GM18526 (cell line): Measurements from ENCODE around the gene RENBP.

ENCODE experiments used
- POLR2A ChIP-seq: IDR thresholded peaks from 3 replicates; pipeline ENCODE4 v1.6.1; 2011; ENCODE audit not compliant: insufficient read length; ENCODE audit errors: extremely low read depth

RENBP gene

DNA sequence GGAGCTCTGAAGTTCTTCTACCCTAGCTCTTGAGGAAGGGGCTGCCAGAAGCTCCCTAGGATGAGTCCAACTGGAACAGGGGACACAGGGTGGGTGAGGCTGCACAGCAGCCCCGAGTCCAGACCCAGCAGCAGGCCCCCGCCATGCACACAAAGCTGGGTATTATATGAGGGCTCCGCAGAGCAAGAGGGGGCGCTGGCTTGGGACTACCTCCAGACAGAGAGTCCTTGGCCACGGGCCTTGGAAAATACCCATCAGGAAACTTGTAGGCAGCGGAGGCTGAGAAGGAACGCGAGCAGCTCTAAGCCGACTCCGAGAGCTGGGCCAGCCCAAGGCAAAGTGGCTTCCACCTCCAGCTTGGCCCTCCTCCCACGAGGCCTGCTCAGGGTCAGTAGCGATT lies 19.1 kb upstream of the RENBP start:
- no peak for TF ChIP-seq POLR2A

DNA sequence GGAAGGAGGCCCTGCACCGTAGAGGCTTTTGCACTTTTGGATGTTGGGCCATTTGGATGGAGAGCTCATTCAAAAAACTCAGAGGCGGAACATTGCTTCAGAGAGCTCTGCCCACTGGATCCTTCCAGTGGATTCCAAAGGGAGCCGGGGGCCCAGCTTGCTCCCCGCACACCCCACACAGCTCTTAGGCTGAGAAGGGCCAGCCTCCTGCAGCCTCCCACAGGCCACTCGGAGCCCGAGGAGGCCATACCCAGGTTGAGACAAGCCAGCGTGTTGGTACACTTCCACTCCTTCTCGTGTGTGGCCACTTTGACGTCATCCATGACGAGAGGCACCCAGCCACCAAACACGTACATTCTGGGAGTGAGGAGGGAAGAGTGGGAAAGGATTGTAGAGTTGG lies 16.8 kb upstream of the RENBP start:
- TF ChIP-seq POLR2A = no peak

DNA sequence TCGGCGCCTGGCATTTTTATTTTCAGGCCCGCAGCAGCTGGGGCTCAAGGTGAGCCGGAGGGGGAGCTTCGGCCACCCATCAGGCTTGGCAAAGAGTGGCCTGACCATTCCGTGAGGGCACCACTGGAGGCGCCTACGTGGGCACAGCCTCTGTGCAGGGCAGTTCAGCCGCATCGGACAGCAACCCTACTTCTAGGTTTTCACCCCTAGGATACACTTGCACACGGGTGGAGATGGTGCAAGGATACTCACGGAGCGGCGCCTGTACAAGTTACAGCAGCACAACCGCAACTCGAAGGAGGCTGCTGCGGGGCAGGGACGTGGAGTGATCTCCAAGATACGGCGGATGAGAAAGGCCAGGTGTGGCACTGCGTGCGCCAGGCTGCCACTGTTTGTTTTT lies 16.3 kb upstream of the RENBP start:
- TF ChIP-seq POLR2A = no peak

DNA sequence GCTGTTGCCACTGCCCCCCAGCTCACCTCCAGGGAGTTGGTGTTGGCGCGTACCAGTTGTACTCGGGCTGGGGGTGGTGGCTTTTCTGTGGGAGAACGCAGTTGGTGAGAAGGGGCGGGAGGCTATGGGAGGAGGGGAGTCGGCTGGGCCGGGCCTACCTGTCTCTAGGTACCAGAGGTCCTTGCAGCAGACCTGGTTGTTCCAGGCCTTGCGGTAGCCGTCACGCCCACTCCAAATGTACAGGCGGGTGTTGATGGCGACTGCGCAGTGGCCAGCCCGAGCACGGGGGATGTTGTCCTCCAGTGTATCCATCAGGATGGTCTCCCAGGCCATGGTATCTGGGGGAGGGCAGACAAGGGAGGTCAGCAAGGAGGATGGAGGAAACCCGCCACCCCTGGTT lies 15.6 kb upstream of the RENBP start:
- no peak for TF ChIP-seq POLR2A

DNA sequence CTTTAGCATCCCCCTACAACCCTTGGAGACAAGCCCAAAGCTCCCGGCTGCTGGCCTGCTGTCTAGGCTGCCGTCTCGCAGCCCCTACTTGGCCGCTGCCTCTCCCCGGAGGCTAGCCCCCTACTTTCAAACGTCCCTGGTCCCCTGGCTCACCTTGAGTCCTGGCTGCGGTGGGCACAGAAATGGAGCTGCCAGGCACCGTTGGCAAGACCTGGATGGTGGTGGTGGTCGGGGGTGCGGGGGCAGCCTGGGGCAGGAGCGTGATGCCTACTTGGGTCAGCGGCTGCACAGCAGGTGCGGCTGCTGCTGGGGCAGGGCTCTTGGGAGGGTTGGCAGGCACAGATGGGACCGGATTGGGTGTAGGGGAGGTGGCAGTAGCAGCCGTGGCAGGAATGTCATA lies 15.2 kb upstream of the RENBP start:
- no peak for TF ChIP-seq POLR2A

DNA sequence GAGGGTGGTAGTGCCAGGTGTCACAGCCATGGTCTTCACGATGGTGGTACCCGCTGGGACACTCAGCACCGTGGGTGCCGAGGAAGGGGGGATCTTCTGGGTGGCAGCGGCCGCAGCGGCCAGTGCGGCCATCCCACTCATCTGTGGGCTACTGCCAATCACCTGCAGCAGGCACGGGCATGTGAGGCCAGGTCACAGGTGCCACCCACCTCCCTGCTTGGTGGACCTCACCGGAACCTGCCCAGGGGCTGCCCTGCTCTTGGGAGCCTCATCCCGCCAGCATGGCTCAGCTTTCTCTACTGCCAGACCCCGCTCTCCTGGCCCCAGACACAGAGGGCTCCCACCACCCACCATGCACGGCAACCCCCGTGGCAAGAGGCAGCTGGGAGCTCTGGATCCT lies 14.2 kb upstream of the RENBP start:
- no peak for TF ChIP-seq POLR2A

DNA sequence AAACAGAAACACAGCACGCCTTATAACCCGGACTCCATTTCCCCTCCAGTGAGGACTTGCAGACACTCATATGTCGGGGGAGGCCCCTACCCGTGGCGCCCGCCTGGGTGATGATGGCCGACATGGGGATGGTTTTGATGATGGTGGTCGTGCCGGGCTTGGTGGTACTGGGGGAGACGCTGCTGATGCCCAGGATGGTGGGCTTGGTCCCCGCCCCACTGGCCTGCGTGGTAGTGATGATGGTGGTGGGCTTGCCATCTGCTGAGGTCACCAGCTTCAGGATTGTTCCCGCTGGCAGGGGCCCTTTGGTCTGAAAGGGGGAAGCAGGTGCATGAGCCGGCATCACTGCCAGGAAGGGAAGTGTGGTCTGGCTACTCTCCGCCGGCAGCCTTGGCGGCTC lies 12.8 kb upstream of the RENBP start:
- TF ChIP-seq POLR2A = no peak

DNA sequence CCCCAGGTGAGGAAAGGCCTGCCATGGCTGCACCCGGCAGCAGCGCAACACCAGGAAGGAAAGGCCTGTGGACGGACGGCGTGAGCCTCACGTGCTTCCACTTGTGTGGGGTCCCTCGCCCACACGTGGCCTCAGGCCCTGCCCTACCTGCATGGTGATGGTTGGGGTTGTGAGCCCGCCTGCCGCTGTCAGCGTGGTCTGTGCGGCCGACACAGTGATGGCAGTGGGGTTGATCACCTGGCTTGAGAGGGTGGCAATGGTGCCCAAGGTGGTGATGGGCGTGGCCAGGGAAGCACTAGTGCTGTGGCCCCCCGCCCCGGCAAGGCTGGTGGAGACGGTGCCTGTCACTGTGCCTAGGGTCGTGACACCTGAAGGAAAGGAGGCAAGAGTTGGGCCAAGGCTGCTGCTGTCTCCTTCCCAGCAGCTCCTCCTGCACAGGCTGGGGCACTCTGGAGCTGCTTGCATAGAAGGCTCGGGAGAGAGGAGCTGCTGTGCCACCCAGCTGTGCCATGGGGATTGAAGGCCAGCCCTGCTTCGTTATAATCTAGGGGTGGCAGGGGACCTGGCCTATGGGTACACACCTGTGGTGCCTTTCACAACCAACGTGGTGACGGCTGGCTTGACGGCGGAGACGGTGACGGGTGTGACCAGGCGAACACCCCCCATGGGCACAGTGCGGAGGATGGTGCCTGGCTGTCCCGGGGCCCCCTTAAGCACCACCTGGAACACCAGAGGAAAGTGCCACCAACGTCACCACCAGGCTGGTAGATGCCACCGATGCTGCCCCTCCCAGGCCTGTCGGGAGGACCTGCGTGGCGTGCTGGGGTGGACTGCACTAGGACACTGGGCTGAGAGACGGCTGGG lies 11.8 kb upstream of the RENBP start:
- no peak for TF ChIP-seq POLR2A

DNA sequence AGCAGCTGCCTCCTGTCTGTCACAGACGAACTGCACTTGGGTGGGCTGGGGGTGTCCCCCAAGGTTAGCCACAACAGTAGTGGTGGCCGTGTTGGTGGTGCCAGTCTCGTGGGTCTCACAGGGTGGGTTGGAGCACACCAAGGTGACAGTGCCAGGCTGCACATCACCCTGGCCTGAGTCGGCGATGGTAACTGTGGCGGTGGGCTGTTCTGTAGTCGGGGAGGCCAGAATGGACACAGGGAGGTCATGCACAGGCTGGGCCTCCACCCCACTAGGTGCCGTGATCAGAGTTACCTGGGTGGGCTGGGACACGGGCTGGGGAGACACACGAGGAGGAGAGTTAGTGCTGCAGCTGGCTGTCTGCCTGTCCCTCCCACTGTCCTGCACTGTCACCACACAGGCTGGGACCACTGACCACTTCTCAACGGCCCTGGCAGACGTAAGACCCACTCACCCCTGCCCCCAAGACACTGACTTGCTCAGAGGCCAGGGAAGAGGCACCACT lies 10.8 kb upstream of the RENBP start:
- TF ChIP-seq POLR2A = no peak

DNA sequence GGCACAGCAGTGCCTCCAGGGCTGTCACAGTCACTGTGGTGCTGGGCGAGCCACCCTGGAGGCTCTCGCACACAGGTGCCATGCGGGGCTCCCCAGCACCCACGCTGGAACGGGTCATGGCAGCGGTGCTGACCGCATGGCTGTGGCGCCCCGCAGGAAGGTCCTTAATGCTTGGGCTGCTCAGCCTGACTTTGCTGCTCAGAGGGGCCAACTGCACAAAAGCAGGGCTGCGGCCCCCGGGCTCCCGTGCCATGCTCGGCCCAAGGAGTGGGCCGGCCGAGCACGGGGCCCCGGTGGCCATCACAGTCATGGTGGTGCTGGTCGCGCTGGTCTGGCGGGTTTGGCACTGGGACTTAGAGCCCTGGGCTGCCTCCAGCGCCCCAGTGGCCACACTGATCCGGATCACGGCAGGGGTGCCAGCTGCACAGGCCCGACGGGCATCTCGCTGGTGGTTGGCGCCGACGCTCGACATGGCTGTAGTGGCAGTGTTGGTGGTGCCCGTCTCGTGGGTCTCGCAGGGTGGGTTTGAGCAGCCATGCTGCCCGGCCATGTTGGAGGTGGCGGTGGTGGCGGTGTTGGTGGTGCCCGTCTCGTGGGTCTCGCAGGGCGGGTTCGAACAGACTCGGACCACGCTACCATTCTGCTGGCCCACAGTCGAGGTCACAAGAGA lies 10.2 kb upstream of the RENBP start:
- TF ChIP-seq POLR2A = no peak

DNA sequence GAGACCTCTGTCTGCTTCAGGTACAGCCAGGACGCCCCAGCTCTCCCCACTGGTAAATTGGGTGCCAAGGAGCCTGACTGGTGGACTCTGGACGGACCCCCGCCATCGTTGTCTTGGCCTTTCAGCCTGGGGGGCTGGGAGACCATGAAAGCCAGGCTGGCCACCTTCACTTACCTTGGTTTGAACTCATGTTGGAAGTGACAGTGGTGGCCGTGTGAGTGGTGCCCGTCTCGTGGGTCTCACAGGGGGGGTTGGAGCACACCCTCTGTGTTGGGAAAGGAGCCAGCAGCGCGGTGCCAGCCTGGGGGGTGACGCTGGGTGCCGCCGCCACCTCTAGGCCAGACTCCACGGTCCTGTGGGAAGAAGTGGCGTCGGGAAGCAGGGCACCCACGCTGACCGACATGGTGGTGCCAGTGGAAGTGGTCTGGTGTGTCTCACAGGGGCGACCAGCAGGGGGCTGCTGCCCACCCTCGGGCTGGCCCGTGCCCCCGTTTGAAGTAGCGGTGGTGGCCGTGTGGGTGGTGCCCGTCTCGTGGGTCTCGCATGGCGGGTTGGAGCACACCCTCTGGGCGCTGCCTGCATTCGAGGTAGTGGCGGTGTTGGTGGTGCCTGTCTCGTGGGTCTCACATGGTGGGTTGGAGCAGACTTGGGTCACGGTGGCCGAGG lies 9.6 kb upstream of the RENBP start:
- no peak for TF ChIP-seq POLR2A

DNA sequence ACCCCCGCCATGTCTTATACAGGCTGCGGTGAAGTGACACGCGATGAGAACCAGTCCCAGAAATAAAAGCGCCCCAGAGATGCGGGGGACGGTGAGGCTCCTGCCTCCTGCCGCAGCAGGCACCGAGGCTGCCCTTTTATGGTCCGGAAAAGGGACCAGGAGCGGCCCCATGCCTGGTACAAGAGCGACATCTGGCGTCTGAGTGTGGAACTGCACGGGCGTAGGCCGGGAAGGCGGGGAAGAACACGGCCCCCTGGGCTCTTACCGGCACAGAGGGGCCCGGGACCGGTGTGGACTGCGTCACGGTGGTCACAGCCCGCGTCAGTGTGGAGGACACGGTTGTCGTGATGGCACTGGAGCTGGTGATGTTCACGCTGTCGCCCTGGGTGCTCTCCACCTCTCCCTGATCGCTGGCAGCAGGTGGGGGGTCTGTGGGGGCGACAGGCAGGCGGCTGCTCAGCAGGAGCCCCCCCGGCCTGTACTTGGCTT lies 8.9 kb upstream of the RENBP start:
- peak; percentile 23 for TF ChIP-seq POLR2A

DNA sequence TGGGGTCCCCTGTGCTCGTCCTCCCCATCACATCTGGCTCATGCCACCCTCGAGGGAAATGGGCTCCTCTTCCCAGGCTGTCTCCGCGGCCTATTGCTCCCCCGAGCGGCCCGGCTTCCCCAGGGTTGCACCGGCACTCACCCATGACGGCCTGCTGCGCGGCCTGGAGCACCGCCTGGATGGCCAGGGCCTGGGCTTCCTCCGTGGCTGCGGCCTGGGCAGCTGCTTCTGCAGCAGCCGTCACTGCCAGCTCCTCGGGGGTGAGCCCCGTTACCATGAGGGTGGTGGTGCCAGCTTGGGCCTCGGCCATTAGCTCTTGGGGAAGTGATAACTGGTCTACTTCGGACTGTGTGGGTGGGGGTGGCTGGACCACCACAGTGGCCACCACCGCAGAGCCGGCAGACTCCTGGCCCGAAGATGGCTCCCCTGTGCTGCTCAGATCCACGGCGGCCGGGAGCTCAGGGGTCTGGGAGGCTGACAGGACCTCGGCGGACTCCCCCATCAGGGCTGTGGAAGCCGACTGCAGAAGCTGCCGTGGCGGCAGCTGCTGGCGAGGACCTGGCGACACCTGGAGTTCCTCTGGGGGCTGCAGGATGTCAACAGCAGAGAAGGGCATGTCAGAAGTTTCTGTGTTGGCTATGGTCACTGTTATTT lies 8.1 kb upstream of the RENBP start:
- TF ChIP-seq POLR2A = no peak

DNA sequence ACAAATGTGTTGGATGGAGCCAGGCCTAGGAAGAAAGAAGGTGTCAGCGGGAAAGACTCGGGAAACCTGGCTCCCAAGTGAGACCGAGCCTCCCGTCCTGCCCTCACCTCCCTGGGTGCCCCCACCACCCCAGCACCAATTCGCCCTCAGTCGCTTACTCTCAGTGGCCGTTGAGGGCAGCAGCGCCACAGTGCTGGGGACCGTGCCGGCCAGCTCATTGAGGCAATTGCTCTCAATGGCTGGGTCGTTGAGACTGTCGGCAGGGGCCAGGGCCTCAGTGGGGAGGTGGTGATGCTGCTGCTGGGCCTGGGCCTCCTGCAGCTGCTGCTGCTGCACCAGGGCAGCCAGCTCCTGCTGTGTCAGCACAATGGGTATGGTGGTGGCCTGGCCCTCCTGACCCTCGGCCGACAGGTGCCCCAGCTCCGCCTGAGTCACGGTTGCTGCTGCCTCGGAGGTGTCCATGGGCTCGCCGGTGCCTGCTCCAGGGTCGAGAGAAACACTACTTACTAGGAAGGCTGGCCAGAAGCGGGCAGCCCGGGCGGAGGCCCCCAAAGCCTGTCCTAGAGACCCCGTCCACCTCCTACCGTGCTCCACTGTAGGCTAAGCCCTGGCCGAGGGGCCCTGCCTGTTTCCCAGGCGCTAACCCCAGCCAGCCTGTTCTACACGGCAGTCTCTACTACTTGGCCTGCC lies 7.4 kb upstream of the RENBP start:
- no peak for TF ChIP-seq POLR2A

DNA sequence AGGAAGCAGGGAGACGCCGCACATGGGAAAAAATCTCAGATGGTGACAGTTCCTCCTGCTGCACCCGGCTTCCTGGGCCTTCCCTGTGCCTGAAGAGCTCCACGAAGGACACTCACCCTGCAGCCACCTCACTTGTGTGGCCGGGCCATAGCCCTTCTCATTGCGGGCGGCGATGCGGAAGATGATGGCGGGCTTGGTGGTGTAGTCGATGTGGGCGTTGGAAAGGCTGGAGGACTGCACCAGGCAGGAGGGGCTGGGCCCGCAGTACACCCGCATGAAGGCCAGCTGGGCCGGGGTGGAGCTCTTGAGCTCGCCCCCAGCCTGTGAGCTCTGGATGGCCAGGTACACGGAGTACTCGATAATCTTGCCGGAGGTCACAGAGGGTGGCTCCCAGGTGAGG lies 5.7 kb upstream of the RENBP start:
- TF ChIP-seq POLR2A = no peak
